Measurements from ENCODE around the gene POLDIP2. TPM values are rescaled to one million over a fixed set of nuclear protein-coding genes. Genes with fewer than 3 reads are reported as not detected.

POLDIP2 gene
- total RNA-seq, 2 experiments from 2014 or later, result 88.8 to 89.2 TPM

GRCh38 chr17:28386391-28386790 is 29.1 kb upstream of the POLDIP2 start:
- H3K4me1 ChIP-seq (ENCODE audit: insufficient read depth, low read length, poor library complexity, severe bottlenecking), result no peaks in the 10 kb centered on the region
- H3K36me3 ChIP-seq (ENCODE audit: insufficient read depth, low read length), result peaks cover 17% of the 10 kb centered on the region
- intact Hi-C loops (cut with micrococcal nuclease; ENCODE audit: unreplicated experiment), result no loop called here
- no peaks in the 10 kb centered on the region; the same call in 1 of the 2 replicates for H4K20me1 ChIP-seq (ENCODE audit: insufficient read depth, low read length)
- no peak overlapping the region for H3K4me3 ChIP-seq (ENCODE audit: low read depth, low read length, poor library complexity, severe bottlenecking)
- H3K9me2 ChIP-seq (ENCODE audit: insufficient read depth, low read length), result no peaks in the 10 kb centered on the region
- no peaks in the 10 kb centered on the region for H3K9me3 ChIP-seq (ENCODE audit: low read length)
- H3K4me2 ChIP-seq (ENCODE audit: low read length), result no peak overlapping the region
- H2AFZ ChIP-seq (ENCODE audit: low read length), result no peak overlapping the region
- BruUV-seq (replicated peaks), result no TSS peak
- H3K79me2 ChIP-seq (ENCODE audit: insufficient read depth, low read depth, low read length), result no peaks in the 10 kb centered on the region
- TF ChIP-seq EZH2phosphoT487 (IDR thresholded peaks at IDR 0.05; ENCODE audit: borderline replicate concordance, low read depth, low read length), result no peak
- TF ChIP-seq CTCF (conservative IDR thresholded peaks at IDR 0.05; ENCODE audit: low read length), result no peak
- no peak for DNase-seq (ENCODE audit: low spot score)
- H3K27ac ChIP-seq (ENCODE audit: low read depth, low read length, poor library complexity, severe bottlenecking), result no peak overlapping the region
- ChIA-PET CTCF (ENCODE audit: unreplicated experiment) (no interaction called here), POLR2A (interaction anchor here (0.7 kb wide), 1 partner anchor 22 kb away, joined by 3 read pairs; no protein-coding TSS in a partner anchor)

GRCh38 chr17:28385406-28385805 is 28.1 kb upstream of the POLDIP2 start:
- no peak for TF ChIP-seq EZH2phosphoT487 (IDR thresholded peaks at IDR 0.05; ENCODE audit: borderline replicate concordance, low read depth, low read length)
- no peak for TF ChIP-seq CTCF (conservative IDR thresholded peaks at IDR 0.05; ENCODE audit: low read length)
- BruUV-seq (replicated peaks), result no TSS peak
- no peaks in the 10 kb centered on the region for H3K9me2 ChIP-seq (ENCODE audit: insufficient read depth, low read length)
- ChIA-PET CTCF (ENCODE audit: unreplicated experiment) (no interaction called here), POLR2A (no interaction called here)
- intact Hi-C loops (cut with micrococcal nuclease; ENCODE audit: unreplicated experiment), result no loop called here
- no peak overlapping the region for H2AFZ ChIP-seq (ENCODE audit: low read length)
- H4K20me1 ChIP-seq (ENCODE audit: insufficient read depth, low read length), result no peaks in the 10 kb centered on the region; the same call in 1 of the 2 replicates
- no peak overlapping the region for H3K27ac ChIP-seq (ENCODE audit: low read depth, low read length, poor library complexity, severe bottlenecking)
- H3K79me2 ChIP-seq (ENCODE audit: insufficient read depth, low read depth, low read length), result no peaks in the 10 kb centered on the region
- peaks cover 8% of the 10 kb centered on the region for H3K36me3 ChIP-seq (ENCODE audit: insufficient read depth, low read length)
- H3K9me3 ChIP-seq (ENCODE audit: low read length), result no peaks in the 10 kb centered on the region
- DNase-seq (ENCODE audit: low spot score), result no peak
- H3K4me1 ChIP-seq (ENCODE audit: insufficient read depth, low read length, poor library complexity, severe bottlenecking), result no peaks in the 10 kb centered on the region
- no peak overlapping the region for H3K4me3 ChIP-seq (ENCODE audit: low read depth, low read length, poor library complexity, severe bottlenecking)
- H3K4me2 ChIP-seq (ENCODE audit: low read length), result no peak overlapping the region

- no peak overlapping the region for H3K4me3 ChIP-seq (ENCODE audit: low read depth, low read length, poor library complexity, severe bottlenecking)
- no peak for TF ChIP-seq EZH2phosphoT487 (IDR thresholded peaks at IDR 0.05; ENCODE audit: borderline replicate concordance, low read depth, low read length)
- TF ChIP-seq CTCF (conservative IDR thresholded peaks at IDR 0.05; ENCODE audit: low read length), result no peak
- no peaks in the 10 kb centered on the region for H3K9me2 ChIP-seq (ENCODE audit: insufficient read depth, low read length)
- H3K4me1 ChIP-seq (ENCODE audit: insufficient read depth, low read length, poor library complexity, severe bottlenecking), result no peaks in the 10 kb centered on the region
- no peak for DNase-seq (ENCODE audit: low spot score)
- ChIA-PET POLR2A (no interaction called here), CTCF (ENCODE audit: unreplicated experiment) (no interaction called here)
- no peak overlapping the region for H3K4me2 ChIP-seq (ENCODE audit: low read length)
- no peaks in the 10 kb centered on the region for H3K79me2 ChIP-seq (ENCODE audit: insufficient read depth, low read depth, low read length)
- no peaks in the 10 kb centered on the region; the same call in 1 of the 2 replicates for H4K20me1 ChIP-seq (ENCODE audit: insufficient read depth, low read length)
- no peak overlapping the region for H3K27ac ChIP-seq (ENCODE audit: low read depth, low read length, poor library complexity, severe bottlenecking)
- intact Hi-C loops (cut with micrococcal nuclease; ENCODE audit: unreplicated experiment), result no loop called here
- peaks cover 8% of the 10 kb centered on the region for H3K36me3 ChIP-seq (ENCODE audit: insufficient read depth, low read length)
- H3K9me3 ChIP-seq (ENCODE audit: low read length), result no peaks in the 10 kb centered on the region
- BruUV-seq (replicated peaks), result no TSS peak
- H2AFZ ChIP-seq (ENCODE audit: low read length), result no peak overlapping the region
Observed at GRCh38 chr17:28385037-28385400, 27.7 kb upstream of the POLDIP2 start.

Data from OCI-LY7 (cell line).